HEK293 (cell line): ENCODE data around the gene AFG3L2.

Experiments used
- CTCF ChIA-PET: fragments of 350-600 bp; formaldehyde crosslinking; extraction: SDS; loops from one replicate; lab custom pipeline; 2021; ENCODE audit warnings: antibody characterized with exemption; lab: Yijun Ruan, JAX
- POLR2A ChIA-PET: fragments of 300-600 bp; formaldehyde crosslinking; extraction: SDS; loops from one replicate; lab custom pipeline; 2020; ENCODE audit warnings: antibody characterized with exemption, inconsistent platforms; lab: Yijun Ruan, JAX
- H3K27ac ChIP-seq: fragments of 200-500 bp; sonication (Bioruptor generic); 2 replicates; pipeline ENCODE4 v1.5.1; 2014; ENCODE audit warnings: low read depth, low read length, control low read depth, inconsistent platforms; ENCODE audit errors: extremely low read depth
- H3K36me3 ChIP-seq, 2 experiments: fragments of 200-500 bp in 1 of 2; sonication (Bioruptor generic) in 1 of 2; 1 replicate in 1 of 2; 2 replicates in 1 of 2; pipeline ENCODE4 v1.5.1; 2014 to 2017; ENCODE audit warnings: inconsistent platforms in 2 of 2, low read length in 2 of 2; ENCODE audit not compliant: control insufficient read depth in 2 of 2, insufficient read depth in 1 of 2
- H3K4me1 ChIP-seq: fragments of 200-500 bp; sonication (Bioruptor generic); 2 replicates; pipeline ENCODE4 v1.5.1; 2014; ENCODE audit warnings: mild to moderate bottlenecking, low read length, inconsistent platforms; ENCODE audit not compliant: control insufficient read depth, insufficient read depth
- H3K4me3 ChIP-seq: 2 replicates; pipeline ENCODE4 v1.5.1; 2011; ENCODE audit warnings: low read depth, mild to moderate bottlenecking, control low read depth, low read length, moderate library complexity
- H3K9me3 ChIP-seq: fragments of 200-500 bp; sonication (Bioruptor generic); 2 replicates; pipeline ENCODE4 v1.5.1; 2014; ENCODE audit warnings: low read depth, low read length, inconsistent platforms; ENCODE audit not compliant: control insufficient read depth, insufficient read depth
- EGR2 ChIP-seq: fragments of 450-650 bp; formaldehyde crosslinking; IDR thresholded peaks from 2 replicates; pipeline ENCODE4 v1.5.1; 2016; ENCODE audit warnings: low read depth, missing biosample characterization, missing genetic modification characterization
- IKZF3 ChIP-seq: fragments of 450-650 bp; IDR thresholded peaks from 2 replicates; pipeline ENCODE4 v1.5.0; 2018; ENCODE audit warnings: missing biosample characterization, mild to moderate bottlenecking, missing genetic modification characterization, moderate library complexity
- KLF1 ChIP-seq: fragments of 450-650 bp; formaldehyde crosslinking; IDR thresholded peaks from 2 replicates; pipeline ENCODE4 v1.5.1; 2016; ENCODE audit warnings: missing biosample characterization, missing genetic modification characterization
- KLF7 ChIP-seq: fragments of 450-650 bp; formaldehyde crosslinking; IDR thresholded peaks from 2 replicates; pipeline ENCODE4 v1.5.1; 2016; ENCODE audit warnings: missing biosample characterization, missing genetic modification characterization, borderline replicate concordance
- PATZ1 ChIP-seq: fragments of 450-650 bp; formaldehyde crosslinking; IDR thresholded peaks from 2 replicates; pipeline ENCODE4 v1.5.1; 2016; ENCODE audit warnings: missing biosample characterization, missing genetic modification characterization
- PRDM6 ChIP-seq: fragments of 450-650 bp; formaldehyde crosslinking; IDR thresholded peaks from 2 replicates; pipeline ENCODE4 v1.5.1; 2017; ENCODE audit warnings: missing biosample characterization, missing genetic modification characterization
- SCRT1 ChIP-seq: fragments of 450-650 bp; formaldehyde crosslinking; IDR thresholded peaks from 2 replicates; pipeline ENCODE4 v1.5.1; 2016; ENCODE audit warnings: missing biosample characterization, missing genetic modification characterization, borderline replicate concordance
- SETDB1 ChIP-seq: IDR thresholded peaks from one replicate; pipeline ENCODE4 v1.6.1; 2017; ENCODE audit warnings: mild to moderate bottlenecking, low read length, moderate library complexity, mixed read lengths; ENCODE audit not compliant: insufficient read length
- ZFHX2 ChIP-seq: fragments of 450-650 bp; formaldehyde crosslinking; conservative IDR thresholded peaks from 2 replicates; pipeline ENCODE4 v1.5.1; 2016; ENCODE audit warnings: missing biosample characterization, missing genetic modification characterization
- ZNF132 ChIP-seq: fragments of 450-650 bp; formaldehyde crosslinking; IDR thresholded peaks from 2 replicates; pipeline ENCODE4 v1.5.1; 2017; ENCODE audit warnings: missing biosample characterization, missing genetic modification characterization, borderline replicate concordance
- ZNF140 ChIP-seq: fragments of 450-650 bp; formaldehyde crosslinking; IDR thresholded peaks from 2 replicates; pipeline ENCODE4 v1.5.1; 2016; ENCODE audit warnings: missing biosample characterization, missing genetic modification characterization
- ZNF155 ChIP-seq: fragments of 450-650 bp; formaldehyde crosslinking; IDR thresholded peaks from 2 replicates; pipeline ENCODE4 v1.5.1; 2016; ENCODE audit warnings: missing biosample characterization, missing genetic modification characterization
- ZNF184 ChIP-seq: fragments of 450-650 bp; IDR thresholded peaks from 2 replicates; pipeline ENCODE4 v1.5.1; 2018; ENCODE audit warnings: missing biosample characterization, mild to moderate bottlenecking, missing genetic modification characterization
- ZNF280C ChIP-seq: fragments of 450-650 bp; formaldehyde crosslinking; IDR thresholded peaks from 2 replicates; pipeline ENCODE4 v1.5.1; 2016; ENCODE audit warnings: missing biosample characterization, missing genetic modification characterization
- ZNF292 ChIP-seq: fragments of 450-650 bp; formaldehyde crosslinking; IDR thresholded peaks from 2 replicates; pipeline ENCODE4 v1.5.1; 2016; ENCODE audit warnings: low read depth, missing biosample characterization, missing genetic modification characterization, borderline replicate concordance
- ZNF335 ChIP-seq: fragments of 450-650 bp; formaldehyde crosslinking; conservative IDR thresholded peaks from 2 replicates; pipeline ENCODE4 v1.5.1; 2016; ENCODE audit warnings: missing biosample characterization, missing genetic modification characterization
- ZNF341 ChIP-seq: fragments of 450-650 bp; formaldehyde crosslinking; IDR thresholded peaks from 2 replicates; pipeline ENCODE4; 2016; ENCODE audit warnings: low read depth, missing biosample characterization, missing genetic modification characterization
- ZNF366 ChIP-seq: fragments of 450-650 bp; formaldehyde crosslinking; conservative IDR thresholded peaks from 2 replicates; pipeline ENCODE4 v1.5.1; 2016; ENCODE audit warnings: missing biosample characterization, missing genetic modification characterization
- ZNF658 ChIP-seq: fragments of 450-650 bp; formaldehyde crosslinking; IDR thresholded peaks from 2 replicates; pipeline ENCODE4; 2016; ENCODE audit warnings: missing biosample characterization, missing genetic modification characterization
- ZNF677 ChIP-seq: fragments of 450-650 bp; IDR thresholded peaks from 2 replicates; pipeline ENCODE4 v1.5.0; 2018; ENCODE audit warnings: missing biosample characterization, mild to moderate bottlenecking, missing genetic modification characterization, moderate library complexity
- ZNF692 ChIP-seq: fragments of 450-650 bp; formaldehyde crosslinking; IDR thresholded peaks from 2 replicates; pipeline ENCODE4 v1.5.1; 2016; ENCODE audit warnings: missing biosample characterization, missing genetic modification characterization
- ZNF76 ChIP-seq: fragments of 450-650 bp; formaldehyde crosslinking; IDR thresholded peaks from 2 replicates; pipeline ENCODE4; 2016; ENCODE audit warnings: low read depth, missing biosample characterization, missing genetic modification characterization, borderline replicate concordance
- ZNF792 ChIP-seq: fragments of 450-650 bp; formaldehyde crosslinking; IDR thresholded peaks from 2 replicates; pipeline ENCODE4 v1.5.1; 2016; ENCODE audit warnings: missing biosample characterization, missing genetic modification characterization
- ZSCAN30 ChIP-seq: fragments of 450-650 bp; IDR thresholded peaks from 2 replicates; pipeline ENCODE4 v1.5.1; 2018; ENCODE audit warnings: missing biosample characterization, mild to moderate bottlenecking, missing genetic modification characterization, moderate library complexity
- TF ChIP-seq, protein P1 (sequence below): fragments of 450-650 bp; formaldehyde crosslinking; IDR thresholded peaks from 2 replicates; pipeline ENCODE4 v1.5.1; 2017; ENCODE audit warnings: missing biosample characterization, missing genetic modification characterization
- TF ChIP-seq, protein P2 (sequence below): fragments of 450-650 bp; formaldehyde crosslinking; IDR thresholded peaks from 2 replicates; pipeline ENCODE4 v1.5.1; 2016; ENCODE audit warnings: missing biosample characterization, missing genetic modification characterization

The AFG3L2 gene

GRCh38 chr18:12408247-12408869 lies 31.3 kb upstream of the AFG3L2 start:
- Histone ChIP-seq H3K4me1 (peaks cover 14% of the 10 kb centered on the region), H3K27ac (peak overlapping the region; percentile 94), H3K4me3 (peak overlapping the region; percentile 52), H3K36me3 (no peaks in the 10 kb centered on the region; a peak in 1 of 3 replicates), H3K9me3 (no peaks in the 10 kb centered on the region)
- ChIA-PET POLR2A (interaction anchor here (0.5 to 1.8 kb wide), 14 partner anchors 12 to 583 kb away, joined by 3 to 35 read pairs (median 5); partner anchors contain the start of genes AFG3L2 and CEP192), CTCF (interaction anchor here (0.6 to 7.2 kb wide), 3 partner anchors 11 to 17 kb away, joined by 3 to 65 read pairs (median 6); no protein-coding TSS in a partner anchor)
- TF ChIP-seq ZSCAN30 (tag by site-specific recombination): no peak
- no peak for TF ChIP-seq ZNF184
- TF ChIP-seq, protein P1, sequence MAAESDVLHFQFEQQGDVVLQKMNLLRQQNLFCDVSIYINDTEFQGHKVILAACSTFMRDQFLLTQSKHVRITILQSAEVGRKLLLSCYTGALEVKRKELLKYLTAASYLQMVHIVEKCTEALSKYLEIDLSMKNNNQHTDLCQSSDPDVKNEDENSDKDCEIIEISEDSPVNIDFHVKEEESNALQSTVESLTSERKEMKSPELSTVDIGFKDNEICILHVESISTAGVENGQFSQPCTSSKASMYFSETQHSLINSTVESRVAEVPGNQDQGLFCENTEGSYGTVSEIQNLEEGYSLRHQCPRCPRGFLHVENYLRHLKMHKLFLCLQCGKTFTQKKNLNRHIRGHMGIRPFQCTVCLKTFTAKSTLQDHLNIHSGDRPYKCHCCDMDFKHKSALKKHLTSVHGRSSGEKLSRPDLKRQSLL (tag by site-specific recombination): peak; percentile 97
- TF ChIP-seq ZNF792 (tag by site-specific recombination): no peak
- TF ChIP-seq ZNF692 (tag by site-specific recombination): 0 out of 2 replicates have a peak, but pooled peaks have one; percentile 11
- no peak for TF ChIP-seq SETDB1
- TF ChIP-seq, protein P2, sequence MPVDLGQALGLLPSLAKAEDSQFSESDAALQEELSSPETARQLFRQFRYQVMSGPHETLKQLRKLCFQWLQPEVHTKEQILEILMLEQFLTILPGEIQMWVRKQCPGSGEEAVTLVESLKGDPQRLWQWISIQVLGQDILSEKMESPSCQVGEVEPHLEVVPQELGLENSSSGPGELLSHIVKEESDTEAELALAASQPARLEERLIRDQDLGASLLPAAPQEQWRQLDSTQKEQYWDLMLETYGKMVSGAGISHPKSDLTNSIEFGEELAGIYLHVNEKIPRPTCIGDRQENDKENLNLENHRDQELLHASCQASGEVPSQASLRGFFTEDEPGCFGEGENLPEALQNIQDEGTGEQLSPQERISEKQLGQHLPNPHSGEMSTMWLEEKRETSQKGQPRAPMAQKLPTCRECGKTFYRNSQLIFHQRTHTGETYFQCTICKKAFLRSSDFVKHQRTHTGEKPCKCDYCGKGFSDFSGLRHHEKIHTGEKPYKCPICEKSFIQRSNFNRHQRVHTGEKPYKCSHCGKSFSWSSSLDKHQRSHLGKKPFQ (tag by site-specific recombination): no peak
- no peak for TF ChIP-seq ZNF76 (tag by site-specific recombination)
- peak; percentile 55 for TF ChIP-seq EGR2 (tag by site-specific recombination)
- no peak for TF ChIP-seq KLF1 (tag by site-specific recombination)
- no peak for TF ChIP-seq PATZ1 (tag by site-specific recombination)
- no peak for TF ChIP-seq ZNF155
- no peak for TF ChIP-seq PRDM6 (tag by site-specific recombination)
- peak; percentile 67 for TF ChIP-seq ZFHX2
- TF ChIP-seq SCRT1 (tag by site-specific recombination): no peak
- TF ChIP-seq KLF7: no peak
- TF ChIP-seq ZNF280C: no peak
- TF ChIP-seq ZNF658: no peak
- no peak for TF ChIP-seq ZNF140 (tag by site-specific recombination)
- no peak for TF ChIP-seq ZNF677 (tag by site-specific recombination)
- peak; percentile 54 for TF ChIP-seq ZNF335 (tag by site-specific recombination)
- TF ChIP-seq ZNF366 (tag by site-specific recombination): 0 out of 2 replicates have a peak, but pooled peaks have one; percentile 11
- peak; percentile 68 for TF ChIP-seq ZNF341
- TF ChIP-seq IKZF3 (tag by site-specific recombination): no peak
- TF ChIP-seq ZNF132 (tag by site-specific recombination): no peak
- no peak for TF ChIP-seq ZNF292
